ENCODE data around the gene FUBP3.

DNA sequence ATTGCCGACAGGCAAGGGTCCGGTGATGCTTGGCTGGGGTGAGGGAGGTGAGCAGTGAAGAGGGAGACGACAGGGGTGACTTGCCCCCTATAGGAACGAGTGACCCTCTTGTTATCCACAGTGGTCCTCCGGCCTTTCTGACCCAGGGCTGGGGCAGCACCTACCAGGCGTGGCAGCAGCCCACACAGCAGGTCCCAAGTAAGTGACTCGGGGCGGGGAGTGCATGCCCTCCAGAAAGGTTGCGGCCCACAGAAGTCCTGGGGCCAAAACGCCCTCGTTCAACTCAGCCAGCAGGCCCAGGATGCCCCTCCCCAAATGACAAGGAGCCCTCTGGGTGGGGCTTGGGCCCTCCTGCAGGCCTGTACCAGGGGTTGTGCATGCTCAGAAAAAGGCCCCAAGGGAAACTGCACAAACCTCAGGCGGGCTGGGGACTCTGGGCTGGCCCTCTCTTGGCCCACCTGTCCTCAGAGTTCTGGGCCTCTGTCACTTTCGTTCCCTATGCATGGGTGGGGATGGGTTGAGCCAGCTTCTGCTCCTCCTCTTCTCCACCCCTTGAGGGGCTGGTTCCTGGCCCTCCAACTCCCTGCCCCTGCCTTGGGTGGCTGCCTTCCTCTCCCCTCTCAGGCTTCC is 52.8 kb downstream of the FUBP3 start:
- TF ChIP-seq, protein P1, sequence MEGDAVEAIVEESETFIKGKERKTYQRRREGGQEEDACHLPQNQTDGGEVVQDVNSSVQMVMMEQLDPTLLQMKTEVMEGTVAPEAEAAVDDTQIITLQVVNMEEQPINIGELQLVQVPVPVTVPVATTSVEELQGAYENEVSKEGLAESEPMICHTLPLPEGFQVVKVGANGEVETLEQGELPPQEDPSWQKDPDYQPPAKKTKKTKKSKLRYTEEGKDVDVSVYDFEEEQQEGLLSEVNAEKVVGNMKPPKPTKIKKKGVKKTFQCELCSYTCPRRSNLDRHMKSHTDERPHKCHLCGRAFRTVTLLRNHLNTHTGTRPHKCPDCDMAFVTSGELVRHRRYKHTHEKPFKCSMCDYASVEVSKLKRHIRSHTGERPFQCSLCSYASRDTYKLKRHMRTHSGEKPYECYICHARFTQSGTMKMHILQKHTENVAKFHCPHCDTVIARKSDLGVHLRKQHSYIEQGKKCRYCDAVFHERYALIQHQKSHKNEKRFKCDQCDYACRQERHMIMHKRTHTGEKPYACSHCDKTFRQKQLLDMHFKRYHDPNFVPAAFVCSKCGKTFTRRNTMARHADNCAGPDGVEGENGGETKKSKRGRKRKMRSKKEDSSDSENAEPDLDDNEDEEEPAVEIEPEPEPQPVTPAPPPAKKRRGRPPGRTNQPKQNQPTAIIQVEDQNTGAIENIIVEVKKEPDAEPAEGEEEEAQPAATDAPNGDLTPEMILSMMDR (IDR thresholded peaks at IDR 0.05; ENCODE audit: low read length): no peak
- TF ChIP-seq EZH2 (optimal IDR thresholded peaks at IDR 0.05; ENCODE audit: low read depth, low read length): no peak

Measured in MM.1S (cell line).